ENCODE results near the gene TINCR.

DNA sequence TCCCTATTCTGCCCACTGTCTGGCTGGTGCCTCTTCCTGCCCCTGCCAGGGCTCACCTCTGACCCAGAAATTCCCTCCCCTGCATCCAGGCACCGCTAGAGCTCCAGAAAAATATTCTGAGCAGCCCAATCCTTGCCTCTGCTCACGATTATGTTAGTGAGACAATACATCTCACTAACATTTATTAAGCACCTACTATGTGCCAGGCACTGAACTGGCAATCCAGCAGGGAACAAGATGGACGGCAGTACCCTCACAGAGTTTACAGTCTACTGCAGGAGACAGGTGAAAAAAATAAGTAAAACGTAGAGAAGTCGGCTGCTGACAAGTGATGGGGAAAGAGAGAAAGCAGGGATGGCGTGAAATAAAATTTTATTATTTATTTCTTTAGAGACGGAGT lies 5.5 kb downstream of the TINCR start:
- TF ChIP-seq, protein P1, sequence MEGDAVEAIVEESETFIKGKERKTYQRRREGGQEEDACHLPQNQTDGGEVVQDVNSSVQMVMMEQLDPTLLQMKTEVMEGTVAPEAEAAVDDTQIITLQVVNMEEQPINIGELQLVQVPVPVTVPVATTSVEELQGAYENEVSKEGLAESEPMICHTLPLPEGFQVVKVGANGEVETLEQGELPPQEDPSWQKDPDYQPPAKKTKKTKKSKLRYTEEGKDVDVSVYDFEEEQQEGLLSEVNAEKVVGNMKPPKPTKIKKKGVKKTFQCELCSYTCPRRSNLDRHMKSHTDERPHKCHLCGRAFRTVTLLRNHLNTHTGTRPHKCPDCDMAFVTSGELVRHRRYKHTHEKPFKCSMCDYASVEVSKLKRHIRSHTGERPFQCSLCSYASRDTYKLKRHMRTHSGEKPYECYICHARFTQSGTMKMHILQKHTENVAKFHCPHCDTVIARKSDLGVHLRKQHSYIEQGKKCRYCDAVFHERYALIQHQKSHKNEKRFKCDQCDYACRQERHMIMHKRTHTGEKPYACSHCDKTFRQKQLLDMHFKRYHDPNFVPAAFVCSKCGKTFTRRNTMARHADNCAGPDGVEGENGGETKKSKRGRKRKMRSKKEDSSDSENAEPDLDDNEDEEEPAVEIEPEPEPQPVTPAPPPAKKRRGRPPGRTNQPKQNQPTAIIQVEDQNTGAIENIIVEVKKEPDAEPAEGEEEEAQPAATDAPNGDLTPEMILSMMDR (IDR thresholded peaks at IDR 0.05; ENCODE audit: low read length) = no peak
- no peak for TF ChIP-seq EZH2 (IDR thresholded peaks at IDR 0.05; ENCODE audit: borderline replicate concordance, low read length)

Measured in OCI-LY1 (cell line).